T1000 (cell line): Measurements from ENCODE around the gene KAZN.

Experiments used
- DNase-seq: peaks from one replicate; lab custom pipeline; 2025; ENCODE audit warnings: mixed read lengths; lab: John Stamatoyannopoulos, UW

Gene KAZN

GRCh38 chr1:14773396-14774025, 175.0 kb downstream of the KAZN start:
- no peak for DNase-seq

- no peak for DNase-seq
Measured at GRCh38 chr1:14774225-14774624, 175.7 kb downstream of the KAZN start.

GRCh38 chr1:14774988-14775387, 176.5 kb downstream of the KAZN start:
- DNase-seq = no peak

- no peak for DNase-seq
Measured at GRCh38 chr1:14775434-14775833, 176.9 kb downstream of the KAZN start.

GRCh38 chr1:14777516-14778506, 179.3 kb downstream of the KAZN start:
- no peak for DNase-seq

- DNase-seq = no peak
Measured at GRCh38 chr1:14778541-14778897, 180.0 kb downstream of the KAZN start.

GRCh38 chr1:14778898-14779865, 180.7 kb downstream of the KAZN start:
- DNase-seq = no peak

GRCh38 chr1:14780271-14780670, 181.8 kb downstream of the KAZN start:
- no peak for DNase-seq

GRCh38 chr1:14781811-14782210, 183.3 kb downstream of the KAZN start:
- no peak for DNase-seq

GRCh38 chr1:14782741-14783591, 184.5 kb downstream of the KAZN start:
- DNase-seq = no peak

GRCh38 chr1:14783592-14783886, 185.1 kb downstream of the KAZN start:
- no peak for DNase-seq

- no peak for DNase-seq
Measured at GRCh38 chr1:14784790-14785773, 186.6 kb downstream of the KAZN start.

- no peak for DNase-seq
Measured at GRCh38 chr1:14786109-14786675, 187.7 kb downstream of the KAZN start.

- no peak for DNase-seq
Measured at GRCh38 chr1:14786681-14787080, 188.2 kb downstream of the KAZN start.

- no peak for DNase-seq
Measured at GRCh38 chr1:14787604-14788003, 189.1 kb downstream of the KAZN start.

- no peak for DNase-seq
Measured at GRCh38 chr1:14788080-14788479, 189.6 kb downstream of the KAZN start.

- DNase-seq = no peak
Measured at GRCh38 chr1:14790982-14791381, 192.5 kb downstream of the KAZN start.

GRCh38 chr1:14791654-14792053, 193.2 kb downstream of the KAZN start:
- DNase-seq = no peak

GRCh38 chr1:14794136-14794768, 195.8 kb downstream of the KAZN start:
- no peak for DNase-seq
